GM19455 (cell line): ENCODE data around the gene SMTNL1.

Experiments
- ATAC-seq: cut with Tn5 transposase; IDR thresholded peaks from one replicate; pipeline ENCODE4 v1.9.1; 2021; ENCODE audit not compliant: unreplicated experiment

SMTNL1 gene

DNA sequence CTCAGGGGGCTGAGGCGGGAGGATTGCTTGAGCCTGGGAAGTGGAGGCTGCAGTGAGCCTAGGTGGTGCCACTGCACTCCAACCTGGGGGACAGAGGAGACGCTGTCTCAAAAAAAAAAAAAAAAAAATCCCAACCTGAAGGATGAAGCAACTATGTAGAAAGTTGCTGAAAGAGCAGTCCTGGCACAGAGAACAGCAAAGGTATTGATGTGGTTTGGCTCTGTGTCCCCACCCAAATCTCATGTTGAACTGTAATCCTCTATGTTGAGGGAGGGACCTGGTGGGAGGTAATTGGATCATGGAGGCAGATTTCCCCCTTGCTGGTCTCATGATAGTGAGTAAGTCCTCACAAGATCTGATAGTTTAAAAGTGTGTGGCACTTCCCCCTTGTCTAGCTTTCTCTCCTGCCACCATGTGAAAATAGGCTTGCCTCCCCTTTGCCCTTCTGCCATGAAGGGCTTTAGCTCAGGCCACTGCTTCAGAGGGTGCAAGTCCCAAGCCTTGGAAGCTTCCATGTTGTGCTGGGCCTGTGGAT is 49.4 kb downstream of the SMTNL1 start:
- ATAC-seq: no peak

DNA sequence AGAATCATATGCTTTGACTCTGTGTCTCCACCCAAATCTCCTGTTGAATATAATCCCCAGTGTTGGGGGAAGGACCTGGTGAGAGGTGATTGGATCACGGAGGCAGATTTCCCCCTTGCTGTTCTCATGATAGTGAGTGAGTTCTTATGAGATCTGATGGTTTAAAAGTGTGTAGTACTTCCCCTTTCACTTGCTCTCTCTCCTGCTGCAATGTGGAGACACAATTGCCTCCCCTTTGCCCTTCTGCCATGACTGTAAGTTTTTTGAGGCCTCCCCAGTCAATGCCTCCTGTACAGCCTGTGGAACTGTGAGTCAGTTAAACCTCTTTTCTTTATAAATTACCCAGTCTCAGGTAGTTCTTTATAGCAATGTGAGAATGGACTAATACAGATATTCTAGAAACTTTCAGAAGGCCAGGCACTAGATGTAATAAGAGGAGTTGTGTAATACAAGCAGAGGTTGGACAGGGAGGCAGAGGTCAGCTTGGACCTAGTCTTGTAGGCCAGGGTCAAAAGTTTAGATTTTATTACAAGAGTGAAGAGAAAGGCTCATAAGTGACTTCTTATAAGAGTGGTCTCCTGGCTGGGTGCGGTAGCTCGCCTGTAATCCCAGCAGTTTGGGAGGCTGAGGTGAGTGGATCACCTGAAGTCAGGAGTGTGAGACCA is 50.8 kb downstream of the SMTNL1 start:
- no peak for ATAC-seq

- no peak for ATAC-seq
Observed at GRCh38 chr11:57596266-57596885, 59.0 kb downstream of the SMTNL1 start.

DNA sequence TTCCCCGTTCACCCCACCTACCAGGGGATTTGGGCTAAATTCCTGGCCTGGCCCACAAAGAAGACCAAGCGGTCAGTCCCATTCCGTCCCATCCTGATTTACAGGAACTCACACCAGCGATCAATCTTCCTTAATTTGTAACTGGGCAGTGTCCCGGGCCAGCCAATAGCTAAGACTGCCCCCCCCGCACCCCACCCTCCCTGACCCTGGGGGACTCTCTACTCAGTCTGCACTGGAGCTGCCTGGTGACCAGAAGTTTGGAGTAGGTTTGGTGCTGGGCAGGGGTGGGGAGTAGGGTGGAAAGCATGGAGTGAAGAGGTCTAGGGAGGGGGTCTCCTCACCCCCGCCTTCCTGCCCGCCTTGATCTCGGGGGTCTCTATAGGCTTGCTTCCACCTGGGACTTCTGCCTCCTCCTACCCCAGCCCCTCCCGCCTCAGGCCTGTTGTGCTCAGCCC is 60.1 kb downstream of the SMTNL1 start, which contains the start of gene SERPING1:
Gene SERPING1 (plus strand): TSS at position 225 of the 455 bp plus-strand sequence. CDS start 586 bp downstream, outside the sequence.
- no peak for ATAC-seq

- ATAC-seq: no peak
Observed at GRCh38 chr11:57597916-57598830, 60.8 kb downstream of the SMTNL1 start.

GRCh38 chr11:57598831-57599155 is 61.4 kb downstream of the SMTNL1 start:
- no peak for ATAC-seq

DNA sequence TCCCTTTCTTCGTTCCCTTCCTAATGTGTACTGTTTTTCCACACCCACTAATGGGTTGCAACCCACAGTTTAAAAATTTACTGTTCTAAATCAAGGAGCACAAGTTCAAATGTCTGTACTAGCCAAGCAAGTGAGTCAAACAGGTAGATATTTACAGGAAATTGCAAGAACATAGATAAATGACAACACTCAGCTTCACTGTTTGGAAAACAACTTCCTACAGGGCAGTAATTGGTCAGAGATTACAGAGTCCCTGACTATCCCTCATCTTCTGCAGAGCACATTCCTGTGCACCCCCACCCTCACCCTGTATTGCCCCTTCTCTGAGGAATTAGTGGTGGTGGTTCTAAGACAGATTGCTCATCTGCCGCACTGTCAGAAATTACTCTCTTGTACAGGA is 62.0 kb downstream of the SMTNL1 start:
- no peak for ATAC-seq
